ENCODE measurements around the gene ZNF460. TPM values are rescaled to one million over a fixed set of nuclear protein-coding genes. Genes with fewer than 3 reads are reported as not detected.

Gene ZNF460
- total RNA-seq, 6 donors from 2014 or later, result 37.6 to 88.0 (median 53.6) TPM

DNA sequence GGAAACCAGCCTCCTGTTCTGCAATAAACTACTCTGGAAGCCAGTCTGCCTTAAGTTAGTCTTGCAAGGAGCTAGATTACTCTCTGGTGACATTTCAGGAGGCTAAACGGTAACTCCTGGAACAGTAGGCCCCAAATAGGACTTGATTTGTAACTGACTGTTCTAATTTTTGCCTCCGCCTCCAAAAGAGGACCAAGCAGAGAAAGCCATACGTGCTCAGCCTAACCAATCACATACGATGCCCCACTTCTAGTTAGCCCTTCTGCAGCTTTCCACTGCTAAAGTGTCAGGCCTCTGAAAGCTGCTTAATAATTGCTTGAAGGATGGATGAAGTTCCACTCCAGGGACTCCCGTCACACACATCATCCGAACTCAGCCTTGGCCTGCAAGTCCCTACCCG, 39.1 kb upstream of the ZNF460 start:
- Histone ChIP-seq H3K36me3 (peaks cover 12 to 29% (median 19%) of the 10 kb centered on the region in 4 donors), H3K27ac (peak overlapping the region; percentile 89 to 94 (median 92)), H3K9me3 (no peaks in the 10 kb centered on the region), H3K4me1 (peaks cover 18 to 23% (median 20%) of the 10 kb centered on the region in 4 donors), H3K27me3 (no peaks in the 10 kb centered on the region), H3K4me3 (peak overlapping the region; percentile 77 to 99 (median 94))
- TF ChIP-seq, protein P1, sequence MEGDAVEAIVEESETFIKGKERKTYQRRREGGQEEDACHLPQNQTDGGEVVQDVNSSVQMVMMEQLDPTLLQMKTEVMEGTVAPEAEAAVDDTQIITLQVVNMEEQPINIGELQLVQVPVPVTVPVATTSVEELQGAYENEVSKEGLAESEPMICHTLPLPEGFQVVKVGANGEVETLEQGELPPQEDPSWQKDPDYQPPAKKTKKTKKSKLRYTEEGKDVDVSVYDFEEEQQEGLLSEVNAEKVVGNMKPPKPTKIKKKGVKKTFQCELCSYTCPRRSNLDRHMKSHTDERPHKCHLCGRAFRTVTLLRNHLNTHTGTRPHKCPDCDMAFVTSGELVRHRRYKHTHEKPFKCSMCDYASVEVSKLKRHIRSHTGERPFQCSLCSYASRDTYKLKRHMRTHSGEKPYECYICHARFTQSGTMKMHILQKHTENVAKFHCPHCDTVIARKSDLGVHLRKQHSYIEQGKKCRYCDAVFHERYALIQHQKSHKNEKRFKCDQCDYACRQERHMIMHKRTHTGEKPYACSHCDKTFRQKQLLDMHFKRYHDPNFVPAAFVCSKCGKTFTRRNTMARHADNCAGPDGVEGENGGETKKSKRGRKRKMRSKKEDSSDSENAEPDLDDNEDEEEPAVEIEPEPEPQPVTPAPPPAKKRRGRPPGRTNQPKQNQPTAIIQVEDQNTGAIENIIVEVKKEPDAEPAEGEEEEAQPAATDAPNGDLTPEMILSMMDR (IDR thresholded peaks at IDR 0.05), result no peak
- no peak for TF ChIP-seq EP300 (IDR thresholded peaks at IDR 0.05)
- WGBS, 2 donors, result 16 to 21% methylated on average over 7 of the region's 7 CpGs
- no peak for DNase-seq
- ATAC-seq (ENCODE audit: low FRiP score in 2 of 2), result no peak

DNA sequence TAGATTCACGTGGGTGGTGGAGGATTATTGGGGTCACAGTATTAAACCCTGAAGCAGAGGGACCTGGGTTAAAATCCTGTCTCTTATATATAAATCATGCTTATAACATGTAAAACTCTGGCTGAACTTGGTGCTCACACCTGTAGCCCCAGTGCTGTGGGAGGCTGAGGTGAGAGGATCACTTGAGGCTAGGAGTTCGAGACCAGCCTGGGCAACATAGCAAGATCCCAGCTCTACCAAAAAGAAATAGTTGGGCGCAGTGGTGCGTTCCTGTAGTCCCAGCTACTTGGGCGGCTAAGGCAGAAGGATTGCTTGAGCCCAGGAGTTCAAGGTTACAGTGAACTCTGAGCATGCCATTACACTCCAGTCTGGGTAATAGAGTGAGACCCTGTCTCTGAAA, 37.5 kb upstream of the ZNF460 start:
- no peak overlapping the region for H3K4me3 ChIP-seq
- TF ChIP-seq POLR2A (IDR thresholded peaks at IDR 0.05) (no peak), EP300 (IDR thresholded peaks at IDR 0.05) (no peak), POLR2AphosphoS5 (IDR thresholded peaks at IDR 0.05) (no peak)
- TF ChIP-seq, protein P1 (IDR thresholded peaks at IDR 0.05), result no peak
- no peak overlapping the region for H3K27ac ChIP-seq
- no peaks in the 10 kb centered on the region for H3K27me3 ChIP-seq
- H3K36me3 ChIP-seq, result peaks cover 17 to 44% (median 29%) of the 10 kb centered on the region in 4 donors
- 94 to 96% methylated on average over 5 of the region's 5 CpGs for WGBS, 2 donors
- peaks cover 18 to 23% (median 20%) of the 10 kb centered on the region in 4 donors for H3K4me1 ChIP-seq
- ATAC-seq (ENCODE audit: low FRiP score in 2 of 2) (no peak), DNase-seq (no peak)
- H3K9me3 ChIP-seq, result no peaks in the 10 kb centered on the region

DNA sequence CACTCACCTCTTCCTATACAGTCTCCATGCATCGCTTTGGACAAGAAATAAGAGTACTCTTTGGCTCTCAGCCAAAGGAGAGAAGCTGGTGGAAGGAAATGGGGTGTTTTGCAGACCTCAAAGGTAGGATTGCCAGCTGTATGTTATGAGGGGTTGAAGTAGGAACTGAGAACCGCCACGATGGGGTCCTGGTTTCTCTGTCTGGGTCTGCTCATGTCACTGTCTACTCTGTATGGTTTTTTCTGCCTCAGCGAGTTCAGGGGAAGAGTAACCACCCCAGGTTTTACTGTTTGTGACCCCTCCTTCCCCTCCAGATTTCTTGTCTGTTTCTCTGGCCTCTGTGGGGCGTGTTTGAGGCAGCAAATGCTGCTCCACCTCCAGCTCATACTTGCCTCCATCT, 35.8 kb upstream of the ZNF460 start:
- H3K27ac ChIP-seq, result no peak overlapping the region
- peaks cover 18 to 23% (median 20%) of the 10 kb centered on the region in 4 donors for H3K4me1 ChIP-seq
- TF ChIP-seq EP300 (IDR thresholded peaks at IDR 0.05) (no peak), POLR2AphosphoS5 (IDR thresholded peaks at IDR 0.05) (no peak), POLR2A (IDR thresholded peaks at IDR 0.05) (no peak)
- TF ChIP-seq, protein P1 (IDR thresholded peaks at IDR 0.05), result no peak
- WGBS, 2 donors, result 89 to 93% methylated on average over 5 of the region's 5 CpGs
- no peak overlapping the region for H3K4me3 ChIP-seq
- H3K9me3 ChIP-seq, result no peaks in the 10 kb centered on the region
- DNase-seq (no peak), ATAC-seq (ENCODE audit: low FRiP score in 2 of 2) (no peak)
- H3K27me3 ChIP-seq, result no peaks in the 10 kb centered on the region
- H3K36me3 ChIP-seq, result peaks cover 24 to 61% (median 40%) of the 10 kb centered on the region in 4 donors

DNA sequence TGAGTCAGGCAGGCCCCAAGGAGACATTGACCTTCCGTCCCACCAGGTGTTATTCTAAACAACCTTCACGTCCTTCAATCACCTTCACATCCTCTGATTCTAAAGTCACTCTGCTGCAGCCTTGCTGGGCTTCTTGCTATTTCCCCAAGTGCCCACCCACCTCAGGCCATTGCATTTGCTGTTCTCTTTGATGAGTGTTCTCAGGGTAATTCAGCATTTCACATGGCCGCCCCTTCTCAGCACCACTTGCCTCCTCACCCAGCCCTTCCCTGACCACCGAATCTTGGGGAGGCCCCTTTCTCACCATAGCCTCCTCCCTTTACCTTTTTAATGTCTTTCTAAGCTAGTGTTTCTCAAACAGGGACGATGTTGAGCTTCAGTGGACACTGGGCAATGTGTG, 35.2 kb upstream of the ZNF460 start:
- Histone ChIP-seq H3K27ac (no peak overlapping the region), H3K9me3 (no peaks in the 10 kb centered on the region), H3K27me3 (no peaks in the 10 kb centered on the region), H3K4me1 (peaks cover 14 to 21% (median 18%) of the 10 kb centered on the region in 4 donors), H3K36me3 (peaks cover 24 to 63% (median 43%) of the 10 kb centered on the region in 4 donors), H3K4me3 (no peak overlapping the region)
- 93 to 97% methylated on average over 5 of the region's 5 CpGs for WGBS, 2 donors
- ATAC-seq (ENCODE audit: low FRiP score in 2 of 2) (no peak), DNase-seq (no peak)
- TF ChIP-seq POLR2AphosphoS5 (IDR thresholded peaks at IDR 0.05) (no peak), EP300 (IDR thresholded peaks at IDR 0.05) (no peak), POLR2A (IDR thresholded peaks at IDR 0.05) (no peak)
- TF ChIP-seq, protein P1 (IDR thresholded peaks at IDR 0.05), result no peak

DNA sequence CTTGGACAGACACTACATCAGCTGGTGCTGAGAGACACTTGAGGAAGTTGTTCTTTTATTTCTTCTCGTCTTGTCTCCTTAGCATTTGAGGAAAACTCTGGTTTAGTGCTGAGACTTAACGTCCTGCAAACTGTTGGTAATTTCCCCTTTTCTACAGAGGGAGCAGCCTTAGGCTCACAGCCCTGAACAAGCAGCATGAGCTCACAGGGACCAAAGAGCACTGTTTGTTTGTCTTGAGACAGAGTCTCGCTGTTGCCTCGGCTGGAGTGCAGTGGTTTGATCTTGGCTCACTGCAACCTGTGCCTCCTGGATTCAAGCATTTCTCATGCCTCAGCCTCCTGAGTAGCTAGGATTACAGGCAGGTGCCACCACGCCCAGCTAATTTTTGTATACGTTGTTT, 34.3 kb upstream of the ZNF460 start:
- 75 to 88% methylated on average over 6 of the region's 6 CpGs for WGBS, 2 donors
- H3K27ac ChIP-seq, result no peak overlapping the region
- no peak for ATAC-seq (ENCODE audit: low FRiP score in 2 of 2)
- no peaks in the 10 kb centered on the region for H3K27me3 ChIP-seq
- DNase-seq, result no peak
- no peak overlapping the region for H3K4me3 ChIP-seq
- H3K9me3 ChIP-seq, result peaks cover 0 to 2% (median 0%) of the 10 kb centered on the region in 4 donors
- H3K4me1 ChIP-seq, result peaks cover 14 to 21% (median 17%) of the 10 kb centered on the region in 4 donors
- no peak for TF ChIP-seq POLR2A (IDR thresholded peaks at IDR 0.05)
- TF ChIP-seq, protein P1 (IDR thresholded peaks at IDR 0.05), result no peak
- no peak for TF ChIP-seq POLR2AphosphoS5 (IDR thresholded peaks at IDR 0.05)
- no peak for TF ChIP-seq EP300 (IDR thresholded peaks at IDR 0.05)
- peaks cover 30 to 72% (median 49%) of the 10 kb centered on the region in 4 donors for H3K36me3 ChIP-seq
